MM.1S (cell line): ENCODE measurements around the gene NOXO1.

ENCODE experiments used
- CTCF ChIP-seq: fragments of 300-600 bp; sonication (generic); IDR thresholded peaks from 2 replicates; pipeline ENCODE4 v1.5.1; 2016; ENCODE audit warnings: antibody characterized with exemption, low read length, mixed read lengths
- EZH2 ChIP-seq: fragments of 300-600 bp; sonication (generic); optimal IDR thresholded peaks from 2 replicates; pipeline ENCODE3; 2017; ENCODE audit warnings: low read depth, mild to moderate bottlenecking, antibody characterized with exemption, low read length, mixed read lengths
- EZH2phosphoT487 ChIP-seq: fragments of 300-600 bp; sonication (generic); IDR thresholded peaks from 2 replicates; pipeline ENCODE4 v1.6.1; 2018; ENCODE audit warnings: antibody characterized with exemption, low read length

- no peak for TF ChIP-seq EZH2phosphoT487
- no peak for TF ChIP-seq EZH2
- TF ChIP-seq CTCF = no peak
These were observed 48.1 kb downstream of the NOXO1 start for GRCh38 chr16:1933097-1933661.
